ENCODE data around the gene FAM181A.
A peak's percentile ranks its signal among the peaks of the same experiment; 100 is the strongest.

FAM181A gene

DNA sequence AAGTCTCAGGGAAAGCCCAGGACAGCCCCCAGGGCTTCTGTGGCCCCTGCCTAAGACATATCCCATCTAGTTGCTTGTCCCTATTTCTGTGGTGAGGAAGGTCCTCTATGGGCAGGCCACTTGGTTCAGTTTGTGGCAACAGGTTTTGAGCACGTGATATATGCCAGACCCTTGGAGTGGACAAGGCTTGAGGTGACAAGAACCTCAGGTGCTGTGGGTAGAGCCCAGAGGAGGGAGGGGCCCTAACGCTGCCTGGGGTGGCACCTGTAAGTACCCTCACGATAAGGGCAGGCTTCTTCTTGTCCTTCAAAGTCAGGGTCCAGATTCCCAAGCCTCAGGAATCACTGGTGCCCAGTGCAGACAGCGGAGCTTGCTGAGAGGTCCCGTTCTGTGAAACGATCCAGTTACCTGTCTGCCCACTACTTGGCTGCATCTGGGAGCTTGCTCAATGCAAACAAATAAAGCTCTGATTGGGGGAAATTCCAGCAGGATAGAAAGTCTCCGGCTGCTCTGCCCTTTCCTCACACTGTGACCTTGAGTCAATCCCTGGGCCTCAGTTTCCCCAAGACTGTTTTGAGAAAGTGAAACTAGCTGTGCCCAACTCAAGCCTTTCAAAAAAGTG lies 47.7 kb upstream of the FAM181A start:
- DNase-seq (ENCODE audit: low read depth in 1 of 2, low spot score in 1 of 2): no peak
- Histone ChIP-seq H3K27me3 (ENCODE audit: insufficient read depth, poor library complexity, severe bottlenecking) (no peaks in the 10 kb centered on the region), H3K4me3 (replicated peaks; ENCODE audit: insufficient read depth, low read length) (no peak overlapping the region), H3K27ac (replicated peaks) (no peak overlapping the region)
- TF ChIP-seq POLR2AphosphoS5 (IDR thresholded peaks at IDR 0.05; ENCODE audit: low read depth) (no peak), SPI1 (IDR thresholded peaks at IDR 0.05; ENCODE audit: borderline replicate concordance, low read depth) (no peak), REST (IDR thresholded peaks at IDR 0.05; ENCODE audit: insufficient replicate concordance, low read depth) (no peak), GABPA (IDR thresholded peaks at IDR 0.05; ENCODE audit: low read depth) (no peak), CTCF (IDR thresholded peaks at IDR 0.05; ENCODE audit: insufficient read depth, low read length) (no peak)

GRCh38 chr14:93880021-93880820 lies 46.9 kb upstream of the FAM181A start:
- DNase-seq (ENCODE audit: low read depth in 1 of 2, low spot score in 1 of 2): no peak
- TF ChIP-seq GABPA (IDR thresholded peaks at IDR 0.05; ENCODE audit: low read depth): no peak
- no peak for TF ChIP-seq SPI1 (IDR thresholded peaks at IDR 0.05; ENCODE audit: borderline replicate concordance, low read depth)
- TF ChIP-seq REST (IDR thresholded peaks at IDR 0.05; ENCODE audit: insufficient replicate concordance, low read depth): no peak
- no peak for TF ChIP-seq POLR2AphosphoS5 (IDR thresholded peaks at IDR 0.05; ENCODE audit: low read depth)
- no peak for TF ChIP-seq CTCF (IDR thresholded peaks at IDR 0.05; ENCODE audit: insufficient read depth, low read length)
- H3K4me3 ChIP-seq (replicated peaks; ENCODE audit: insufficient read depth, low read length): no peak overlapping the region
- no peaks in the 10 kb centered on the region for H3K27me3 ChIP-seq (ENCODE audit: insufficient read depth, poor library complexity, severe bottlenecking)
- no peak overlapping the region for H3K27ac ChIP-seq (replicated peaks)

- TF ChIP-seq CTCF (IDR thresholded peaks at IDR 0.05; ENCODE audit: insufficient read depth, low read length) (no peak), POLR2AphosphoS5 (IDR thresholded peaks at IDR 0.05; ENCODE audit: low read depth) (peak; percentile 76), REST (IDR thresholded peaks at IDR 0.05; ENCODE audit: insufficient replicate concordance, low read depth) (no peak)
- DNase-seq (ENCODE audit: low read depth in 1 of 2, low spot score in 1 of 2): peak in 1 of 2 experiments; percentile 9
- Histone ChIP-seq H3K4me3 (replicated peaks; ENCODE audit: insufficient read depth, low read length) (no peak overlapping the region), H3K27me3 (ENCODE audit: insufficient read depth, poor library complexity, severe bottlenecking) (peaks cover 10% of the 10 kb centered on the region), H3K27ac (replicated peaks) (no peak overlapping the region)
Observed at GRCh38 chr14:93884950-93885349, 42.2 kb upstream of the FAM181A start.
